Measurements from ENCODE around the gene CALML6.

- TF ChIP-seq ATF1 (CRISPR knock-in tag; IDR thresholded peaks at IDR 0.05) (no peak), CTCF (IDR thresholded peaks at IDR 0.05) (no peak), CBFB (CRISPR knock-in tag; IDR thresholded peaks at IDR 0.05; ENCODE audit: low read depth) (no peak)
Measured at GRCh38 chr1:1950940-1951339, 35.9 kb downstream of the CALML6 start.
